Ectodermal cell (in vitro differentiated cells): ENCODE measurements around the gene SEC24C.

Source experiments
- H3K27ac ChIP-seq: 2 replicates; pipeline ENCODE4 v1.7.0; 2013; ENCODE audit warnings: mild to moderate bottlenecking, low read depth, low read length; ENCODE audit not compliant: insufficient read depth, poor library complexity, severe bottlenecking
- H3K27me3 ChIP-seq: 2 replicates; pipeline ENCODE4 v1.7.0; 2013; ENCODE audit warnings: mild to moderate bottlenecking, low read length; ENCODE audit not compliant: insufficient read depth, control insufficient read depth, poor library complexity, severe bottlenecking
- H3K36me3 ChIP-seq: one replicate; pipeline ENCODE4 v1.7.0; 2013; ENCODE audit warnings: low read length; ENCODE audit not compliant: control insufficient read depth, insufficient read depth
- H3K4me1 ChIP-seq: one replicate; pipeline ENCODE4 v1.7.0; 2013; ENCODE audit warnings: low read length; ENCODE audit not compliant: control insufficient read depth, insufficient read depth
- H3K4me3 ChIP-seq: 2 replicates; pipeline ENCODE4 v1.7.0; 2013; ENCODE audit warnings: low read depth, low read length, control low read depth; ENCODE audit not compliant: insufficient read depth
- H3K9me3 ChIP-seq: 2 replicates; pipeline ENCODE4 v1.7.0; 2013; ENCODE audit warnings: mild to moderate bottlenecking, low read length, moderate library complexity; ENCODE audit not compliant: control insufficient read depth
- WGBS, 2 experiments: methylation state at CpG; one replicate each; pipeline ENCODE4 v1.1.7; 2013; ENCODE audit warnings: missing lambda C conversion rate in 2 of 2; 5-methylcytosine and 5-hydroxymethylcytosine counted together

SEC24C gene

DNA sequence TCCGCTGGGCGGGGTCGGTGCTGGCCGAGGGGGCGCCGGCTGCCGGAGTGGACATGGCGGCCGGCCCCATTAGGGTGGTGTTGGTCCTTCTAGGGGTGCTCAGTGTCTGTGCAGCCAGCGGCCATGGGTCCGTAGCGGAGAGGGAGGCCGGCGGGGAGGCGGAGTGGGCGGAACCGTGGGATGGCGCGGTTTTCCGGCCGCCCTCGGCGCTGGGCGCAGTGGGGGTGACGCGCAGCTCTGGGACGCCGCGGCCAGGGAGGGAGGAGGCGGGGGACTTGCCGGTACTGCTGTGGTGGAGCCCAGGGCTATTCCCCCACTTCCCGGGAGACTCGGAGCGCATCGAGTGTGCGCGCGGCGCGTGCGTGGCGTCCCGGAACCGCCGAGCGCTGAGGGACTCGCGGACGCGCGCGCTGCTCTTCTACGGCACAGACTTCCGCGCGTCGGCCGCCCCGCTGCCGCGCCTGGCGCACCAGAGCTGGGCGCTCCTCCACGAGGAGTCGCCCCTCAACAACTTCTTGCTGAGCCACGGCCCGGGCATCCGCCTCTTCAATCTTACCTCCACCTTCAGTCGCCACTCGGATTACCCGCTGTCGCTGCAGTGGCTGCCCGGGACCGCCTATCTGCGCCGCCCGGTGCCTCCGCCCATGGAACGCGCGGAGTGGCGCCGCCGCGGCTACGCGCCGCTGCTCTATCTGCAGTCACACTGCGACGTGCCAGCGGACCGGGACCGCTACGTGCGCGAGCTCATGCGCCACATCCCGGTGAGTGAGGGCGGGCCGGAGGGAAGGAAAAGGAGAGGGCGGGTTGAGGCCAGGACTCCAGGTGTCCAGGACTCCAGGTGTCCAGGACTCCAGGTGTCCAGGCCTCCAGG lies 28.3 kb downstream of the SEC24C start:
- H3K27me3 ChIP-seq, result no peaks in the 10 kb centered on the region
- no peaks in the 10 kb centered on the region for H3K9me3 ChIP-seq
- peak overlapping the region; percentile 80 for H3K27ac ChIP-seq
- peaks cover 31% of the 10 kb centered on the region for H3K36me3 ChIP-seq
- H3K4me3 ChIP-seq, result peak overlapping the region; percentile 95
- WGBS, 2 experiments, result 0% methylated on average over 101 of the region's 101 CpGs
- H3K4me1 ChIP-seq, result peaks cover 18% of the 10 kb centered on the region

DNA sequence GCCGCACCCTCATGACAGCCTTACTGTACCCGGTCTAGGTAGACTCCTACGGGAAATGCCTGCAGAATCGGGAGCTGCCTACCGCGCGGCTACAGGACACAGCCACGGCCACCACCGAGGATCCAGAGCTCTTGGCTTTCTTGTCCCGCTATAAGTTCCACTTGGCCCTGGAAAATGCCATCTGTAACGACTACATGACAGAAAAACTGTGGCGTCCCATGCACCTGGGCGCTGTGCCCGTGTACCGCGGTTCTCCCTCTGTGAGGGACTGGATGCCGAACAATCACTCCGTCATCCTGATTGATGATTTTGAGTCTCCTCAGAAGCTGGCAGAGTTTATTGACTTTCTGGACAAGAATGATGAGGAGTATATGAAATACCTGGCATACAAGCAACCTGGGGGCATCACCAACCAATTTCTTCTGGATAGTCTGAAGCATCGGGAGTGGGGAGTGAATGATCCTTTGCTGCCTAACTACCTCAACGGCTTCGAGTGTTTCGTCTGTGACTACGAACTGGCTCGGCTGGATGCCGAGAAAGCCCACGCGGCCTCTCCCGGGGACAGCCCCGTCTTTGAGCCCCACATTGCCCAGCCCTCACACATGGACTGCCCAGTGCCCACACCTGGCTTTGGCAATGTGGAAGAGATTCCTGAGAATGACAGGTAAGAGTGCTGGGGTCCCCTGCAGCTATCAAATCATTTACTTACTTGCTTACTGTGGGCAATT lies 29.1 kb downstream of the SEC24C start:
- peaks cover 18% of the 10 kb centered on the region for H3K4me1 ChIP-seq
- no peak overlapping the region for H3K27ac ChIP-seq
- peak overlapping the region; percentile 95 for H3K4me3 ChIP-seq
- H3K27me3 ChIP-seq, result no peaks in the 10 kb centered on the region
- 21 to 24% methylated on average over 29 of the region's 29 CpGs for WGBS, 2 experiments
- no peaks in the 10 kb centered on the region for H3K9me3 ChIP-seq
- H3K36me3 ChIP-seq, result peaks cover 29% of the 10 kb centered on the region

DNA sequence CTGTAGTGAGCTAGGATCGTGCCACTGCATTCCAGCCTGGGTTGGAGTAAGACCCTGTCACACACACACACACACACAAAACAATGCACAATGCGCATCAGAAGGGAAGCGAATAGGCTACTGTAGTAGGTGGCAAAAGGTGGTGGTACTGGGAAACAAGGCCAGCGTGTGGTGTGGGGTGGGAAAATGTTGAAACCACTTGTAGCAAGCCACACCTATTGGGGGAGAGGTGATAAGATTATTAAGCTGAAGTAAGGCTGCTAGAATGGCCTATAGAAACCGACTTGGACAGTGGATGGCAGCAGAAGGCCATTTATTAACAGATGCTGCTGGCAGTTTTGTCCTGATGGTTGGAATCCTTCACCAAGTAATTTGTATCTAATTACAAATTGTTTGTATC lies 30.5 kb downstream of the SEC24C start:
- no peak overlapping the region for H3K4me3 ChIP-seq
- H3K27me3 ChIP-seq, result no peaks in the 10 kb centered on the region
- peaks cover 18% of the 10 kb centered on the region for H3K4me1 ChIP-seq
- H3K27ac ChIP-seq, result no peak overlapping the region
- H3K36me3 ChIP-seq, result peaks cover 18% of the 10 kb centered on the region
- 69 to 71% methylated on average over 5 of the region's 5 CpGs for WGBS, 2 experiments
- no peaks in the 10 kb centered on the region for H3K9me3 ChIP-seq

DNA sequence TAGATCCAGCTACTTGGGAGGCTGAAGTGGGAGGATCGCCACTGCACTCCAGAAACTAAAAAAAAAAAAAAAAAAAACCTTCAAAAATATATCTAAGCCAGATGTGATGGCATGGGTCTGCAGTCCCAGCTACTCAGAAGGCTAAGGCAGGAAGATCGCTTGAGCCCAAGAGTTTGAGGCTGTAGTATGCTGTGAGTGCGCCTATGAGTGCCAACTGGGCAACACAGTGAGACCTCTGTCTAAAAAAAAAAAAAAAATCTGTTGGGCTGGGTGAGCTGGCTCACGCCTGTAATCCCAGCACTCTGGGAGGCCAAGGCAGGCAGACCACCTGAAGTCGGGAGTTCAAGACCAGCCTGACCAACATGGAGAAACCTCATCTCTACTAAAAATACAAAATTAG lies 34.8 kb downstream of the SEC24C start:
- H3K27ac ChIP-seq, result no peak overlapping the region
- peaks cover 9% of the 10 kb centered on the region for H3K36me3 ChIP-seq
- H3K27me3 ChIP-seq, result no peaks in the 10 kb centered on the region
- peaks cover 28% of the 10 kb centered on the region for H3K4me1 ChIP-seq
- H3K4me3 ChIP-seq, result no peak overlapping the region
- no peaks in the 10 kb centered on the region for H3K9me3 ChIP-seq
- WGBS, 2 experiments, result 92 to 93% methylated on average over 5 of the region's 5 CpGs

DNA sequence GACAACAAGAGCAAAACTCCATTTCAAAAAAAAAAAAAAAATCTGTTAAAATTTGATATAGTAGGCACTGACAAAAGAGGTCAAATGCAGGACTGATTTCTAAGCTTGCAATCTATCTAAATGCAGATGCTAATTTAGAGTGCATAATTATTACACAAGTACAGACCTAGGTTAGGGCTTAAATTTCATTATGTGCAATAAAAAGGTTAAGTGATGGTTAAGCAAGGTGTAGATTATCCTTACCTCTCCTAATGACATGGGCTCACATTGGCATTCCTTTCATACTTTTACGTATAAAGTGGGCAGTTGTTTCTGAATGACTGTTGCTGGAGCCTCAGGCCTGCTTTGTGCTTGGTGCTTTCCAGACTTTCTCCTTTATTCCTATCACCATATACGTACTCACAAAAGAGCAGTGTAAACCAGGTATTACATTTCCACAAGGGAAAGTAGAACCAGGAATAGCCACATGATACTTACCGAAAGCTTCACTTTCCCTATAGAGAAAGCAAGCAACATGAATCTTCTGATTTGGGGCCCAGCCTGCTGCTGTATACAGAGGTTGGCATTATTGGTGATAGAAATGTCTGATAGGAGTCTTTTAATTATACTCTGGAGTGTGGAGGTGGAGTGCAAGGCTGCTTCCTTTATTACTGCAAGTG lies 35.5 kb downstream of the SEC24C start:
- Histone ChIP-seq H3K9me3 (no peaks in the 10 kb centered on the region), H3K27me3 (no peaks in the 10 kb centered on the region), H3K4me3 (no peak overlapping the region), H3K27ac (no peak overlapping the region), H3K4me1 (peaks cover 24% of the 10 kb centered on the region), H3K36me3 (peaks cover 9% of the 10 kb centered on the region)
- WGBS, 2 experiments, result 95 to 96% methylated on average over 3 of the region's 3 CpGs

DNA sequence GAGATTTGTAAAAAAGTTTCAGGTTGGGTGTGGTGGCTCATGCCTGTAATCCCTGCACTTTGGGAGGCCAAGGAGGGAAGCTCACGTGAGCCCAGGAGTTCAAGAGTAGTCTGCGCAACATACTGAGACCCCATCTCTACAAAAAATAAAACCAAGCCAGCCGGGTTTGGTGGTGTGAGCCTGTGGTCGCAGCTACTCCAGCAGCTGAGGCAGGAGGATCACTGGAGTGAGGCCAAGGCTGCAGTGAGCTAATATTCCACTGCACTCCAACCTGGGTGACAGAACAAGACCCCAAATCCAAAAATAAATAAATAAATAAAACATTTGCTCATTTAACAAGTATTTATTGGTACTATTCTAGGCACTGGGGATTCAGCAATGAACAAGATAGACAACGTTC lies 36.1 kb downstream of the SEC24C start:
- WGBS, 2 experiments, result 89 to 92% methylated on average over 5 of the region's 5 CpGs
- Histone ChIP-seq H3K4me3 (peak overlapping the region; percentile 98), H3K36me3 (peaks cover 9% of the 10 kb centered on the region), H3K27me3 (no peaks in the 10 kb centered on the region), H3K27ac (no peak overlapping the region), H3K9me3 (no peaks in the 10 kb centered on the region), H3K4me1 (peaks cover 19% of the 10 kb centered on the region)

DNA sequence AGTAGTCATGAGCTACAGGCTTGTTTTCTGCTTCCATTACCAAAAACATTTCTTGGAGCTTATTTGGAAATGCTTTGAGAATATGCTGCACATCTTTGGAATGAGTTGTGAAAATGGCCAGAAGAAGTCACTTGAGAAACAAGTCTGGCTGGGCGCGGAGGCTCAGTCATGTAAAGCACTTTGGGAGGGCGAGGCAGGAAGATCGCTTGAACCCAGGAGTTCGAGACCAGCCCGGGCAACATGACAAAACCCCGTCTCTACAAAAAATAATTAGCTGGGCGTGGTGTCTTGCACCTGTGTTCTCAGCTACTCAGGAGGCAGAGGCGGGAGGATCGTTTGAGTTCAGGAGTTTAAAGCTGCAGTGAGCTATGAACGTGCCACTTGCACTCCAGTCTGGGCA lies 36.8 kb downstream of the SEC24C start:
- peak overlapping the region; percentile 98 for H3K4me3 ChIP-seq
- H3K27me3 ChIP-seq, result no peaks in the 10 kb centered on the region
- no peaks in the 10 kb centered on the region for H3K9me3 ChIP-seq
- H3K4me1 ChIP-seq, result peaks cover 18% of the 10 kb centered on the region
- WGBS, 2 experiments, result 53 to 61% methylated on average over 11 of the region's 11 CpGs
- H3K36me3 ChIP-seq, result peaks cover 9% of the 10 kb centered on the region
- no peak overlapping the region for H3K27ac ChIP-seq

DNA sequence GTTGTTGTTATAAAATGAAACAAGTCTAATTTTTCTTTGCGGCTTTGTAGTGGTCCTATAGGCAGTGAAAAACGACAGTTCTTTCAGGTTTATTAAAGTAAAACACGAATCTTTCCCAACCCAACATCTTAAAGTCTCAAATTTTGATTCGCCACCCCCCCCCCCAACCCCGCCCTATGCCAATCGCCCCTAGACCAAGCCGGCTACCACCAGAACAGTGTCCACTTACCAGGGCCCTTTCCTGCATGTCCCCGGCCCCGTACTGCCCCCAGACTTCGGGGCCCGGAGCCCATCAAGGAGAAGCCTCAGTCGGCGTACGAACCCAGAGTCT lies 37.3 kb downstream of the SEC24C start:
- H3K27me3 ChIP-seq, result no peaks in the 10 kb centered on the region
- peak overlapping the region; percentile 77 for H3K27ac ChIP-seq
- peaks cover 9% of the 10 kb centered on the region for H3K36me3 ChIP-seq
- WGBS, 2 experiments, result 1 to 3% methylated on average over 14 of the region's 14 CpGs
- no peaks in the 10 kb centered on the region for H3K9me3 ChIP-seq
- peaks cover 18% of the 10 kb centered on the region for H3K4me1 ChIP-seq
- H3K4me3 ChIP-seq, result peak overlapping the region; percentile 98

DNA sequence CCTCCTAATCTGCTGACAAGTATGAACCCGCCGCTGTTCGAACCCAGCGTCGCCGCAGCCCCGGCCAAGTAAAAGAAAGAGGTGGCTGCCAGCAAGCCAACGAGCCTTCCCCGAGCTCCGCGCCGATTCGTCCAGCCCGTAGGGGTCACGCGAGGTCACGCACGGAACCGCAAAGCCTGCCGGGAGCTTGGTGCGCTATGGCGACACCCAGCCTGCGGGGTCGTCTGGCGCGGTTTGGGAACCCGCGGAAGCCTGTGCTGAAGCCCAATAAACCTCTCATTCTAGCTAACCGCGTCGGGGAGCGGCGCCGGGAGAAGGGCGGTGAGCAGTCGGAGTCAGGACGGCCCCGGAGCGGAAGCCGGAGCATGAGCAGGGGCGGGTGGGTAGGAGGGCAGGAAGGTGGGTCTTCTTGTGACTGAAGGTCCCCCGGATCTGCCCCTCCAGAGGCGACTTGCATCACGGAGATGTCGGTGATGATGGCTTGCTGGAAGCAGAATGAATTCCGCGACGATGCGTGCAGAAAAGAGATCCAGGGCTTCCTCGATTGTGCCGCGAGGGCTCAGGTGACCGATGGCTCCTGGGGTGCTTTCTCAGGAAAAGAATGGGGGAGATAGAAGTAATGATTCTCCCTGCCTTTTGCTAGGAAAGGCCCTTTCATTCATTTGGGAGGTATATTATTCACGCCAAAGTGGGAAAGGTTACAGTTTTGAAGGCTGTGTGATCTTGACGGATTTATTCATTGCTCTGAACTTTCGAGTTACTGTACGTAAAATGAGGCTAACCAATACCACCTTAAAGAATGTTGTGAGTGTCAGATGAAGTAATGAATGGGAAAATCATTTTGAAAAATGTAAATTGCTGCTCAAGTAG lies 37.9 kb downstream of the SEC24C start, which contains the start of gene CHCHD1:
TSS of gene CHCHD1 (plus strand) at position 170 of the 870 bp plus-strand sequence. CDS start at position 198, 28 bp downstream.
- 1% methylated on average over 57 of the region's 57 CpGs for WGBS, 2 experiments
- peak within 1 kb of the TSS; percentile 77 for H3K27ac ChIP-seq
- no peaks in the 10 kb centered on the region for H3K27me3 ChIP-seq
- H3K9me3 ChIP-seq, result no peaks in the 10 kb centered on the region
- H3K4me1 ChIP-seq, result peaks cover 18% of the 10 kb centered on the region
- peak within 1 kb of the TSS; percentile 98 for H3K4me3 ChIP-seq
- peaks cover 9% of the 10 kb centered on the region for H3K36me3 ChIP-seq
